Parietal lobe (tissue), 1 donor: ENCODE results near the gene H2BK1. TPM values are rescaled to one million over a fixed set of nuclear protein-coding genes. Genes with fewer than 3 reads are reported as not detected.

Experiments
- total RNA-seq: library from RNA; depleted of rRNA; stranded (reverse); fragments of >200 nt; gene quantifications from one replicate; pipeline ENCODE4 v1.2.3, GENCODE V29; 2014

Gene H2BK1
- not detected for total RNA-seq

GRCh38 chr7:151210087-151210854 is at the start of gene H2BK1:
TSS of gene H2BK1 (minus strand) at chr7:151210488. CDS start at chr7:151210318, 170 bp downstream.

DNA sequence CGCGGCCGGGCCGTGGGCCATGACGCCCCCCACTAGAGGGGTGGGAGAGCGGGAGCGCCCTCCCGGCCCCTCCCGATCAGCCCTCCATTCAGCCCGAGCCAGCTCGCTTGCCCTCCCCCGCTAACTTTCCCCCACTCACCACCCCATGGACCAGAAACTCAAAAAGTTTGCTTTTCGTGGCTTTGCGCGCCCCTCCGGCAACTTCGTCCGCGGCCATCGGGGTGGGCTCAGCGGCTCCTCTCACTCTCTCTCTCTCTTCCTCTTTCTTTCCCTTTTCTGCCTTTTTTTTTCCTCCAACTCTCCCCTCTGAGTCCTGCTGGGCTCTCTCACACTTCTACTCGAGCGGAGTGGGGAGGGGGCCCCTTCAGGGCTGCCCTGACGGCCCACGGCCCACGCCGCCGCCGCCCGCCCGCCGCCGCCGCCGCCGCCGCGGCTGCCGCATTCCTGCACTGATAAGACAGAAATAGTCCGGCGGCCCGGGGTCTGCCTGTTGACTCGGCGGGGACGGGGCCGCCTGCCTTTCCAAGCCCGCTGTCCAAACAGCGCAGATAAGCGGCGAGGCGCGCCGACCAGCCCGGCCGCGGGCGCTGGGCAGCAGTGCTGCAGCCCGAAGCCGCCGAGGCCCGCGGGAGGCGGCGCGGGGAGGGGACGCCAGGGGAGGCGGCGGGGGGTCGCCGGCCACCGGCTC is 38.2 kb upstream of the H2BK1 start, which contains the start of gene SMARCD3:
TSS of gene SMARCD3 (minus strand) at position 349 of the 688 bp plus-strand sequence. CDS start at position 217, 132 bp downstream.

DNA sequence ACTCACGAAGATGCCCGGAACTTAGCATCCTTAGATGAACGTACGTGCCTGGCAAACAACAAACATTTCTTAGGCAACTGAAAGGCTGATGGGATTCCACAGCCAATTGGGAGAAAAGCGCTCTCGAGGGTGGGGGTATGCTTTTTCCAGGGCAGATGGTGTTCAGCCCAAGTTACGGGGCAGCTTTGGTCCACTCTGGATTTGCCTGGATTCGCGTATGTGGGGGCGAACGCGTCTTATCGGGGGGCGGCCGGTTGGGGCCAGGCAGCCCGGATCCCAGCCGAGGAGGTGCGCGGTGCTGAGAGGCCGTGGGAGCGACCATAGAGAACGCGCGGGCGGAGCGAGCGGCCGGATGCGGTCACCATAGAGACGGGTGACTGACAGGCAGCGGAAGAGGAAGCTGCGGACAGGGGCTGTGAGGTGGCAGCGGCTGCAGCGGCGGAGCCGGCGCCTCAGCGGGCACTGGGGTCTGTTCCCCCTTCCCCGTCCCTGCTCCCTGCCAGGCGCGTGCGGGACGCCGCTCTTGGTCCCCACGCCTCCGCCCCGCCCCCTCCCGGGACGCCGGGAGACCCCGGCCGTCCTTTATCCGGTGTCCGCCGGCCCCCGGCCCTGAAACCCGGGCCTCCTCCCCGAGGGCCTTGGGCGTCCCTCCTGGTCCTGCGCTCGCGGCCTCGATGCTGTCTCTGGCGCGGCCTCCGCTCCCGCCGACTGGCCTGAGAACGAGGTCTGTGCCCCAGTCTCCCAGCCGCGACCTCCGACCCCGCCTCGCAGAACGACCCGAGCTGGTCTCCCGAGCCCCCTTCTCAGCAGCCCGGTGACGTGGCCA is 22.0 kb upstream of the H2BK1 start, which contains the start of gene CHPF2:
TSS of gene CHPF2 (plus strand) at position 393 of the 826 bp plus-strand sequence. CDS start 1,529 bp downstream, outside the sequence.

GRCh38 chr7:151226875-151227782 is 16.8 kb upstream of the H2BK1 start, which contains the start of gene ABCF2:
TSS of gene ABCF2 (minus strand) at chr7:151227205. CDS start at chr7:151226458, 747 bp downstream.

DNA sequence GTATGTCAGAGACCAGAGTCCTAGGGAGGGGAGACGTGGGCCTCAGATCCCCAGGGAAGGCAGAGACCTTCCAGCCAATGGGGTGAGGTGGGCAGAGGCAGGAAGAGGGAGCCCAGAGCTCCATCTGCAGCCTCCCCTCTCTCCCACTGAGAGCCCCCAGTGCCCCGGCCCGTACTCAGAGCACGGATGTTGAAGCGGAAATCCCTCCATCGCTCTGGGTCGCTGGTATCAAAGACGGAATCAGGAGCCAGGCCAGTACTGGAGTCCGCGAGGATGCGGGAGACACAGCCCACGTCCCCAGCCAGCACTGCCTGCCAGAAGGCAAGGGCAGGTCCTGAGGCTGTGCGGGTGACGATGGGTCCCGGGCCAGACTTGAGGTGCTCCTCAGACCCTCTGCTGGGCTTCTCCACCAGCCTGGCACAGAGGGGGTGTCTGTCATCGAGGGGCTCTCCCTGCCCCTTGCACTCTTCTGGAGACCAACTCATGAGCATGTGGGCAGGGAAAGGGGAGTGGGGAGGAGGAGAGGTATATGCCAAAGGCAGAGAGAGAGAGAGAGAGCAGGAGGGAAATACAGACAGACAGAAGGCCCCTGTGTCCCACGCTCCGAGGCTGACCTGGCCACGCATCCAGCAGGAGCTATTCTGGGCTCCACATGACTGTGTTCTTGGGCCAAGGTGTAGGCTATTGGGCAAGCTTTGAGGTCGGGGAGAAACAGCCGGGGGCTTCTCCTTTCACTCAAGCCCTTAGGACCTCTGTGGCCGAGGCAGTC is 23.5 kb downstream of the H2BK1 start, which contains the start of gene ASB10:
TSS of gene ASB10 (minus strand) at position 611 of the 769 bp plus-strand sequence. CDS start at position 491, 120 bp downstream.

GRCh38 chr7:151167197-151167961 is 42.9 kb downstream of the H2BK1 start, which contains the start of gene GBX1:
TSS of gene GBX1 (minus strand) at chr7:151167694. CDS start at chr7:151167548, 146 bp downstream.

Other genes starting within 250 kb of the H2BK1 start
- gene KCNH2, start 232.2 kb downstream of the H2BK1 start, total RNA-seq = 17.2 TPM
- gene NOS3, start 219.5 kb downstream of the H2BK1 start, total RNA-seq = 1.3 TPM
- 2.8 TPM for gene ATG9B, start 186.0 kb downstream of the H2BK1 start, total RNA-seq
- gene ABCB8, start 182.0 kb downstream of the H2BK1 start, total RNA-seq = 67.6 TPM
- 2.5 TPM for gene ASIC3, start 162.0 kb downstream of the H2BK1 start, total RNA-seq
- gene CDK5, start 152.6 kb downstream of the H2BK1 start, total RNA-seq = 36.6 TPM
- 10.6 TPM for gene SLC4A2, start 150.9 kb downstream of the H2BK1 start, total RNA-seq
- 53.5 TPM for gene FASTK, start 129.7 kb downstream of the H2BK1 start, total RNA-seq
- gene TMUB1, start 127.0 kb downstream of the H2BK1 start, total RNA-seq = 8.5 TPM
- gene AGAP3, start 124.0 kb downstream of the H2BK1 start, total RNA-seq = 106 TPM
- gene GBX1, start 42.8 kb downstream of the H2BK1 start, total RNA-seq = not detected
- not detected for gene ASB10, start 23.2 kb downstream of the H2BK1 start, total RNA-seq
- gene ABCF2, start 16.7 kb upstream of the H2BK1 start, total RNA-seq = 27.9 TPM
- 24.4 TPM for gene CHPF2, start 22.0 kb upstream of the H2BK1 start, total RNA-seq
- gene SMARCD3, start 38.2 kb upstream of the H2BK1 start, total RNA-seq = 154 TPM
- gene NUB1, start 131.3 kb upstream of the H2BK1 start, total RNA-seq = 60.1 TPM
- gene WDR86, start 199.6 kb upstream of the H2BK1 start, total RNA-seq = 121 TPM
- not detected for gene CRYGN, start 229.7 kb upstream of the H2BK1 start, total RNA-seq